NCI-H1417 treated with DMSO at 0.1 percent for 48 hours (cell line): ENCODE data around the gene RHOBTB3.

Experiments
- DNase-seq: peaks from one replicate; lab custom pipeline; 2025; lab: John Stamatoyannopoulos, UW

Gene RHOBTB3

DNA sequence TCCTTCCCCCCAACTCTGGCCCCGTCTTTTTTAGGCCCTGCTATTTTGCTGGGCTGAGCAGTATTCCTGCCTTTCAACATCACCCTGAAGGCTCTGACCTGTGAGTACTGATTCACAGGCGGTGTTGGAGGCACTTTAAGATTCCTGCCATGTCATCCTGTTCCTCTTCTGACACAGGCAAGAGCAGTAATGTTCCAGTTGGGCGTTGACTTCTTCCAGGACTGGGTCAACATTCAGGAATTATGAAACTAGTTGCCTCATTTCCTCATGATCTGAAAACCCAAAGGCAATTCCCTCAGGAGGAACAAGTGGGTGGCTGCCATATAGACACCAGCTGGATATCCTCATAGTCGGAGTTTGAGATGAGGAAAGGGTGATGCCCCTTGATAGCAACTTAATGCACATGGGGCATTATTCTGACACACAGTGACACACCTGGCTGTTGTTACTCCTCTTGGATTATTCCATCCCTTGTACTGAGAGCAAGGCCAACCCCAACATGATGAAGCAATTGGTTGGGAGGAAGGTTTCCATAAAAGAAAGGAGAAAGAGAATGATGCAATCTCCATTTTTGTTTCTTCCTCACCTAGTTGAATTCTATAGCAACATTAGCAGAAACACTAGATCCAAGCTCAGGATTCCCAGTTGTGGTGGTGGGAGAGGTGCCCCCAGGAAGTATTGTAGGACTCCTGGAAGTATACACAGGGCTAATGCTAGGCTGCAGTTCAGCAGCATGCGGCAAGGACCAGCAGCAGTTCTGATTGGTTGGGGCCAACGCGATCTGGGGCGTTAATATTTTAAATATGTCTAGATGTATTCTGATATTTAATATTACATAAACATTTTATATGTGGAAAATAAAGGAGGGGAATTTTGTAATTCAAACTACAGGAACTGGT lies 111.0 kb downstream of the RHOBTB3 start:
- no peak for DNase-seq

DNA sequence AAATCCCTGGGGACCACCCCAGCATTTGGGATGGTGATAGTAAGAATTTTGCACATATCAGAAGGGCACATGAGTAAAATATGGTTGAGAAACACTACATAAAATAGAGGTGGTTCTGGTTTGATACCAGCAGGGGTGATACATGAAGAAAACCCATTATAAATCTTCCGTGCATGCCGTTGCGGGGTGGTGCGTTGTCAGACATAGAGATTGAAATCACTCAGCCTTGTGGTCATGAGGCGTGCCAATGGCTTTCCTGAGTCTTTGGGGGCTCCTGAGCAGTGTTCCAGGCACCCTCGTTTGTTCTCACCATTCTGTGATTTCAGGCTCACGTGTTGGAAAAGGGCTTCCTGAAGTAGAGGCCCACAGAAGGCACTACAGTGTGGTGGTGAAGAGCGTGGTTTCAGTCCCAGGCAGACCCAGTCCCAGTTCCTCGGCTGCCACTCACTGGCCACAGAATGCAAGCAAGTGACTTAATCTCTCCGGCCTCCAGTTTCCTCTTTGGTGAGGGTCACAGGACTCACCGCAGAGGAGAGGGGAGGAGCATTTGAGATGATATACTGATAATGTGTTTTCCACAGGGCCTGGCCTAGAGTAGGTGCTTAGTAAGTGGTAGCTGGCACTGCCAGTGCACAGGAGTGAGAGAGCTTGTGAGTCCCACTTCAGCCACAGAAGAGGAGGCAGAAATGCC lies 111.9 kb downstream of the RHOBTB3 start:
- no peak for DNase-seq

DNA sequence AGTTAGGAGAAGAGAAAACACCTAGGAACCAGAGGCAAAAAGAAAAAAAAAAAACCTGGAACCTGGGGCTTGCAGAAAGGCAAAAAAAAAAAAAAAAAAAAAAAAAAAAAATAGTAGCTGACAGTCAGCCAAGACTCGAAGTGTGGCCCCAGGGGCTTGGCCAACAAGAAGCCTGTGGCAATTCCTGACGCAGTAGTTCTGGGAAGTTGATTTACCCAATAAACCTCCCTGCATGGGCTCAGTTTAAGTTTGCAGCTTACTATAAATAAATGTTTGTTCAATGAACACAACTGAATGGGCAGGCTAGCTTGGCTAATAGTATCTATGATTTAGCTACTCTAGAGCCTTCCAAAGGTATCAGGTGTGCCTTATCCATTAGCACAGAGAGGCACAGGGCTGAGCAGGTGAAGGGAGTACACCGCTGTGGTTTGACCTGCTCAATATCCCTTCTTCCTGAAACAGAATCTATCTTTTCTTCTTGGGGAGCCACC lies 112.6 kb downstream of the RHOBTB3 start:
- DNase-seq, result no peak

DNA sequence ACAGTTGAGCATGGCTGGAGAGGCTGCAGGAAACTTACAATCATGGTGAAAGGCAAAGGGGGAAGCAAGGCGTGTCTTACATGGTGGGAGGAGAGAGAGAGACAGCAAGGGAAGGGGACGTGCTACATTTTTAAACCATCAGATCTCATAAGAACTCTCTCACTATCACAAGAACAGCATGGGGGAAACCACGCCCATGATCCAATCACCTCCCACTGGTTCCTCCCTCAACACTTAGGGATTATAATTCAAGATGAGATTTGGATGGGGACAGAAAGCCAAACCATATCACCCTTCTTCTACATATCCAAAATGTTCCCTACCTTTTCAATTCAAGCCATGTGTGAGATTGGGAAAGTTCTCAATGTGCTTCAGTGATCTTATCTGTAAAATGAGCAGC lies 114.3 kb downstream of the RHOBTB3 start:
- no peak for DNase-seq
